ENCODE measurements around the gene LAMTOR2.

The LAMTOR2 gene

GRCh38 chr1:156099282-156099681, 44.7 kb downstream of the LAMTOR2 start:
- FAIRE-seq = no peak

- no peak for FAIRE-seq
Observed at GRCh38 chr1:156100205-156100995, 45.8 kb downstream of the LAMTOR2 start.

- FAIRE-seq = no peak
Observed at GRCh38 chr1:156101880-156102279, 47.3 kb downstream of the LAMTOR2 start.

- FAIRE-seq = no peak
Observed at GRCh38 chr1:156102633-156103511, 48.3 kb downstream of the LAMTOR2 start.

- no peak for FAIRE-seq
Observed at GRCh38 chr1:156103521-156103947, 49.0 kb downstream of the LAMTOR2 start.

- FAIRE-seq = no peak
Observed at GRCh38 chr1:156104065-156104810, 49.7 kb downstream of the LAMTOR2 start.

- no peak for FAIRE-seq
Observed at GRCh38 chr1:156104861-156105832, 50.6 kb downstream of the LAMTOR2 start.

GRCh38 chr1:156106624-156107488, 52.3 kb downstream of the LAMTOR2 start:
- no peak for FAIRE-seq

GRCh38 chr1:156108057-156108456, 53.5 kb downstream of the LAMTOR2 start:
- FAIRE-seq = no peak
